Mammary epithelial cell (primary cell): Measurements from ENCODE around the gene NLGN1.

Experiments used
- CTCF ChIP-seq, 2 donors: IDR thresholded peaks in 1 of 2; conservative IDR thresholded peaks in 1 of 2; 2 replicates each; pipeline ENCODE4 v1.5.1; 2011 to 2012; ENCODE audit warnings: inconsistent platforms in 2 of 2, low read length in 2 of 2, mild to moderate bottlenecking in 2 of 2, control low read depth in 1 of 2, low read depth in 1 of 2; ENCODE audit not compliant: insufficient read depth in 1 of 2; ENCODE audit errors: extremely low read depth in 1 of 2
- EZH2 ChIP-seq: IDR thresholded peaks from 2 replicates; pipeline ENCODE4 v1.6.1; 2012; ENCODE audit warnings: low read length, inconsistent platforms, borderline replicate concordance

DNA sequence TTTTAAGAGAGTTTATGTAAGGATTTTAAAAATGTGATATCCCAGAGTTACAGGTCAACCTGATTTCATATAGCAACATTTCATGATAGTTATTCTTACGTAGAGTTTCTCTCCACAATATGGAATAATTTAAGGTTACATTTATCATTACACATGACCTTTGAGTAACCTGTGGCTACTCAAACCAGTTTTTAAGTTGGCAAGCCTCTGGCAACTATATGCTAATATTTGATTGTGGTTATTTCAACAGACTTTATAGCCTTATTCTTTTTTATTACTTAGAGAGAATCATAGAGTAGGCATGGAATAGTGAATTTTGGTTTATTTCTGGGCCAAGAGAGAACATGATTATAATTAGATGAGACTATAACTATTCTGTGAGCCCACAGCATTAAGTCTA lies 504.9 kb downstream of the NLGN1 start:
- TF ChIP-seq CTCF (conservative IDR thresholded peaks at IDR 0.05 in 1 of 2, IDR thresholded peaks at IDR 0.05 in 1 of 2; ENCODE audit: extremely low read depth in 1 of 2, insufficient read depth in 1 of 2, low read depth in 1 of 2, low read length in 2 of 2) (no peak), EZH2 (no peak)
